ENCODE data around the gene RUNX3.
"Not testable (repeated sequence)": the region's sequence is repeated elsewhere in the genome, so short reads cannot be mapped to it uniquely, and the experiment has no call there.

RUNX3 gene

GRCh38 chr1:24930260-24931145 lies at the start of gene RUNX3:
Gene RUNX3, minus strand, starts transcription at chr1:24930276. Its CDS starts 408 bp downstream, at chr1:24929868.
- DNase-seq = peak; percentile 90

- not testable (repeated sequence) for DNase-seq
These were observed 49.2 kb upstream of the RUNX3 start for GRCh38 chr1:24979232-24979631.

GRCh38 chr1:24978383-24979032 lies 48.4 kb upstream of the RUNX3 start:
- DNase-seq = no peak

GRCh38 chr1:24975391-24975790 lies 45.3 kb upstream of the RUNX3 start:
- DNase-seq = no peak

GRCh38 chr1:24973315-24973714 lies 43.2 kb upstream of the RUNX3 start:
- no peak for DNase-seq

- no peak for DNase-seq
These were observed 42.8 kb upstream of the RUNX3 start for GRCh38 chr1:24972915-24973242.

GRCh38 chr1:24972221-24972914 lies 42.3 kb upstream of the RUNX3 start:
- DNase-seq = peak; percentile 72

GRCh38 chr1:24970926-24971875 lies 41.1 kb upstream of the RUNX3 start:
- no peak for DNase-seq

- DNase-seq = no peak
These were observed 40.3 kb upstream of the RUNX3 start for GRCh38 chr1:24970399-24970753.

GRCh38 chr1:24969596-24970398 lies 39.7 kb upstream of the RUNX3 start:
- DNase-seq = no peak

GRCh38 chr1:24968941-24969585 lies 39.0 kb upstream of the RUNX3 start:
- no peak for DNase-seq

- no peak for DNase-seq
These were observed 37.9 kb upstream of the RUNX3 start for GRCh38 chr1:24967962-24968361.

GRCh38 chr1:24967555-24967954 lies 37.5 kb upstream of the RUNX3 start:
- no peak for DNase-seq

GRCh38 chr1:24966724-24967346 lies 36.8 kb upstream of the RUNX3 start:
- DNase-seq = peak; percentile 93

- DNase-seq = peak; percentile 45
These were observed 36.1 kb upstream of the RUNX3 start for GRCh38 chr1:24966121-24966723.

- DNase-seq = no peak
These were observed 35.5 kb upstream of the RUNX3 start for GRCh38 chr1:24965571-24965930.

- peak; percentile 74 for DNase-seq
These were observed 34.9 kb upstream of the RUNX3 start for GRCh38 chr1:24964811-24965570.

GRCh38 chr1:24963943-24964693 lies 34.0 kb upstream of the RUNX3 start:
- no peak for DNase-seq
